Liver (tissue), 9 donors: ENCODE measurements around the gene SMOC1. TPM values are rescaled to one million over a fixed set of nuclear protein-coding genes. Genes with fewer than 3 reads are reported as not detected.

ENCODE experiments used
- DNase-seq: peaks from one replicate; pipeline ENCODE4 v3.0.0-alpha.2; 2017; ENCODE audit warnings: low spot score
- H3K27ac ChIP-seq, 2 donors: one replicate each; pipeline ENCODE4 v1.7.0; 2013; ENCODE audit warnings: inconsistent platforms in 2 of 2, low read length in 2 of 2, control low read depth in 1 of 2, low read depth in 1 of 2, mild to moderate bottlenecking in 1 of 2
- H3K27me3 ChIP-seq, 4 donors: one replicate each; pipeline versions ENCODE4 v1.6.1 to v1.7.0; 2013; ENCODE audit warnings: low read length in 3 of 4, inconsistent platforms in 1 of 4, mild to moderate bottlenecking in 1 of 4, moderate library complexity in 1 of 4; ENCODE audit not compliant: control insufficient read depth in 4 of 4, insufficient read depth in 4 of 4
- H3K36me3 ChIP-seq, 4 donors: one replicate each; pipeline versions ENCODE4 v1.6.1 to v1.7.0; 2013; ENCODE audit warnings: low read length in 3 of 4, mild to moderate bottlenecking in 3 of 4, low read depth in 1 of 4, moderate library complexity in 1 of 4; ENCODE audit not compliant: control insufficient read depth in 4 of 4, insufficient read depth in 3 of 4
- H3K4me1 ChIP-seq, 4 donors: one replicate each; pipeline versions ENCODE4 v1.6.1 to v1.7.0; 2013; ENCODE audit warnings: low read length in 3 of 4, mild to moderate bottlenecking in 3 of 4, moderate library complexity in 1 of 4; ENCODE audit not compliant: control insufficient read depth in 4 of 4, insufficient read depth in 4 of 4
- H3K4me3 ChIP-seq, 3 donors: one replicate each; pipeline versions ENCODE4 v1.6.1 to v1.7.0; 2013; ENCODE audit warnings: low read length in 3 of 3, control low read depth in 1 of 3, low read depth in 1 of 3, mild to moderate bottlenecking in 1 of 3
- H3K9ac ChIP-seq, 2 donors: one replicate each; pipeline ENCODE4 v1.7.0; 2013; ENCODE audit warnings: low read length in 2 of 2, mild to moderate bottlenecking in 2 of 2, moderate library complexity in 2 of 2, control low read depth in 1 of 2, low read depth in 1 of 2
- H3K9me3 ChIP-seq, 4 donors: one replicate each; pipeline versions ENCODE4 v1.6.1 to v1.7.0; 2013; ENCODE audit warnings: low read length in 3 of 4; ENCODE audit not compliant: control insufficient read depth in 4 of 4
- ATF3 ChIP-seq: IDR thresholded peaks from 2 replicates; pipeline ENCODE4 v1.6.1; 2016; ENCODE audit warnings: antibody characterized with exemption
- CTCF ChIP-seq: fragments of 150-350 bp; IDR thresholded peaks from 2 replicates; pipeline ENCODE4 v1.5.1; 2017; ENCODE audit warnings: improper control_type of control experiment, low read depth, low read length; ENCODE audit not compliant: missing input control
- FOXA1 ChIP-seq: IDR thresholded peaks from 2 replicates; pipeline ENCODE4 v1.6.1; 2016; ENCODE audit warnings: antibody characterized with exemption
- GABPA ChIP-seq, 2 donors: IDR thresholded peaks in 1 of 2; conservative IDR thresholded peaks in 1 of 2; 2 replicates each; pipeline ENCODE4 v1.6.1; 2016; ENCODE audit warnings: antibody characterized with exemption in 2 of 2, mild to moderate bottlenecking in 1 of 2, moderate library complexity in 1 of 2
- HNF4G ChIP-seq: IDR thresholded peaks from 2 replicates; pipeline ENCODE4 v1.6.1; 2016; ENCODE audit warnings: antibody characterized with exemption
- JUND ChIP-seq, 2 donors: IDR thresholded peaks; 2 replicates each; pipeline ENCODE4 v1.6.1; 2016; ENCODE audit warnings: antibody characterized with exemption in 2 of 2
- MAX ChIP-seq: IDR thresholded peaks from 2 replicates; pipeline ENCODE4 v1.6.1; 2016; ENCODE audit warnings: antibody characterized with exemption
- NR2F2 ChIP-seq: IDR thresholded peaks from 2 replicates; pipeline ENCODE4 v1.6.1; 2016; ENCODE audit warnings: antibody characterized with exemption
- RAD21 ChIP-seq, 2 donors: IDR thresholded peaks; 2 replicates each; pipeline ENCODE4 v1.6.1; 2016; ENCODE audit warnings: antibody characterized with exemption in 2 of 2, mild to moderate bottlenecking in 2 of 2
- REST ChIP-seq: IDR thresholded peaks from 2 replicates; pipeline ENCODE4 v1.6.1; 2016; ENCODE audit warnings: antibody characterized with exemption, mild to moderate bottlenecking
- RXRA ChIP-seq, 2 donors: IDR thresholded peaks; 2 replicates each; pipeline ENCODE4 v1.6.1; 2017 to 2018; ENCODE audit warnings: antibody characterized with exemption in 2 of 2, mild to moderate bottlenecking in 1 of 2
- TAF1 ChIP-seq: conservative IDR thresholded peaks from 2 replicates; pipeline ENCODE4 v1.6.1; 2016; ENCODE audit warnings: antibody characterized with exemption, mild to moderate bottlenecking
- YY1 ChIP-seq: IDR thresholded peaks from 2 replicates; pipeline ENCODE4 v1.6.1; 2016; ENCODE audit warnings: antibody characterized with exemption, mild to moderate bottlenecking
- ZBTB33 ChIP-seq: IDR thresholded peaks from 2 replicates; pipeline ENCODE4 v1.6.1; 2016; ENCODE audit warnings: antibody characterized with exemption
- WGBS: extraction: QIAGEN DNeasy Blood & Tissue Kit; methylation state at CpG from one replicate; pipeline ENCODE4 v1.1.7; 2013; 5-methylcytosine and 5-hydroxymethylcytosine counted together
- polyA plus RNA-seq, 2 donors: library from polyadenylated mRNA; stranded (reverse) in 1 of 2; unstranded in 1 of 2; fragments of 200-250 nt in 1 of 2; fragments of >200 nt in 1 of 2; fragmentation: Nextera tagmentation in 1 of 2; extraction: Ambion mirVana in 1 of 2; gene quantifications; one replicate each; pipeline versions ENCODE4 v1.2.1 to v1.2.3, GENCODE V29; 2013 to 2015
- total RNA-seq, 2 donors: library from RNA; depleted of rRNA; stranded (reverse); fragments of >200 nt; gene quantifications; one replicate each; pipeline ENCODE4 v1.2.3, GENCODE V29; 2014
- donor health status: healthy.
- donor health status: healthy.
- donor health status: healthy.
- donor health status: healthy.
- donor health status: healthy.

The SMOC1 gene
- total and polyA plus RNA-seq, 4 donors, result 11.2 to 43.7 (median 27.4) TPM

GRCh38 chr14:69880893-69881292, 1.7 kb downstream of the SMOC1 start:
- Histone ChIP-seq H3K9me3 (no peaks in the 10 kb centered on the region), H3K9ac (peak overlapping the region in 1 of 2 donors; percentile 69), H3K27ac (peak overlapping the region; percentile 84 to 86), H3K4me3 (peak overlapping the region; percentile 89 to 99 (median 91)), H3K4me1 (peaks cover 8 to 64% (median 48%) of the 10 kb centered on the region in 4 donors), H3K27me3 (no peaks in the 10 kb centered on the region), H3K36me3 (no peaks in the 10 kb centered on the region)
- no peak for DNase-seq
- TF ChIP-seq MAX (no peak), REST (no peak), ATF3 (no peak), YY1 (no peak), GABPA (IDR thresholded peaks at IDR 0.05 in 1 of 2, conservative IDR thresholded peaks at IDR 0.05 in 1 of 2) (no peak), HNF4G (no peak), RXRA (IDR thresholded peaks at IDR 0.05) (no peak), RAD21 (IDR thresholded peaks at IDR 0.05) (no peak), JUND (IDR thresholded peaks at IDR 0.05) (no peak)
- 52% methylated on average over 5 of the region's 5 CpGs for WGBS

- Histone ChIP-seq H3K9me3 (no peaks in the 10 kb centered on the region), H3K4me3 (peak overlapping the region in 1 of 3 donors; percentile 5), H3K36me3 (no peaks in the 10 kb centered on the region), H3K27me3 (no peaks in the 10 kb centered on the region), H3K4me1 (peaks cover 5 to 63% (median 49%) of the 10 kb centered on the region in 4 donors), H3K27ac (no peak overlapping the region), H3K9ac (no peak overlapping the region)
- 63% methylated on average over 11 of the region's 11 CpGs for WGBS
- DNase-seq, result no peak
- no peak for TF ChIP-seq CTCF
- TF ChIP-seq JUND (IDR thresholded peaks at IDR 0.05), result no peak
- no peak for TF ChIP-seq ZBTB33
- no peak for TF ChIP-seq TAF1
- TF ChIP-seq MAX, result no peak
- TF ChIP-seq FOXA1, result no peak
- TF ChIP-seq YY1, result no peak
- TF ChIP-seq NR2F2, result no peak
- no peak for TF ChIP-seq REST
Observed at GRCh38 chr14:69882116-69882864, 3.1 kb downstream of the SMOC1 start.
